Activated naive CD4-positive, alpha-beta T cell (primary cell): ENCODE results near the gene SRR.

Source experiments
- DNase-seq, 4 experiments: peaks; one replicate each; lab custom pipeline; 2025; lab: John Stamatoyannopoulos, UW

Gene SRR

GRCh38 chr17:2371183-2372130 is 67.7 kb downstream of the SRR start:
- no peak for DNase-seq

GRCh38 chr17:2372180-2372579 is 68.4 kb downstream of the SRR start:
- no peak for DNase-seq

- no peak for DNase-seq
Measured at GRCh38 chr17:2372681-2373080, 68.9 kb downstream of the SRR start.

- DNase-seq = no peak
Measured at GRCh38 chr17:2373179-2373578, 69.4 kb downstream of the SRR start.
